Karpas-422 (cell line): ENCODE data around the gene AGXT2. TPM values are rescaled to one million over a fixed set of nuclear protein-coding genes. Genes with fewer than 3 reads are reported as not detected.

Experiments
- DNase-seq: peaks from one replicate; pipeline ENCODE4 v3.0.0-alpha.2; 2015
- H2AFZ ChIP-seq: fragments of 200-600 bp; sonication (generic); 2 replicates; pipeline ENCODE4 v1.6.1; 2014; ENCODE audit warnings: antibody characterized with exemption, low read length, mixed read lengths
- H3K27ac ChIP-seq: fragments of 200-600 bp; sonication (generic); 2 replicates; pipeline ENCODE4 v1.5.1; 2014; ENCODE audit warnings: mild to moderate bottlenecking, low read length, moderate library complexity
- H3K27me3 ChIP-seq: fragments of 200-600 bp; sonication (generic); 2 replicates; pipeline ENCODE4 v1.6.1; 2014; ENCODE audit warnings: low read length, mixed read lengths
- H3K36me3 ChIP-seq: fragments of 200-600 bp; sonication (generic); 2 replicates; pipeline ENCODE4 v1.6.1; 2014; ENCODE audit warnings: low read length, mixed read lengths; ENCODE audit not compliant: insufficient read depth
- H3K4me1 ChIP-seq: fragments of 200-600 bp; sonication (generic); 2 replicates; pipeline ENCODE4 v1.6.1; 2014; ENCODE audit warnings: mild to moderate bottlenecking, low read length, mixed read lengths
- H3K4me2 ChIP-seq: fragments of 200-600 bp; sonication (generic); 2 replicates; pipeline ENCODE4 v1.6.1; 2014; ENCODE audit warnings: low read length, low read depth, mild to moderate bottlenecking; ENCODE audit not compliant: poor library complexity, severe bottlenecking
- H3K4me3 ChIP-seq: fragments of 200-600 bp; sonication (generic); 2 replicates; pipeline ENCODE4 v1.5.1; 2014; ENCODE audit warnings: mild to moderate bottlenecking, antibody characterized with exemption, low read length, mixed read lengths
- H3K79me2 ChIP-seq: fragments of 200-600 bp; sonication (generic); 2 replicates; pipeline ENCODE4 v1.6.1; 2014; ENCODE audit warnings: mild to moderate bottlenecking, low read length, mixed read lengths
- H3K9ac ChIP-seq: fragments of 200-600 bp; sonication (generic); 2 replicates; pipeline ENCODE4 v1.6.0; 2014; ENCODE audit warnings: low read length
- H3K9me2 ChIP-seq: fragments of 200-600 bp; sonication (generic), shearing (Covaris generic); replicated peaks from 2 replicates; pipeline ENCODE4 v1.6.0; 2014; ENCODE audit warnings: mild to moderate bottlenecking, low read length, moderate library complexity; ENCODE audit not compliant: insufficient read depth
- H3K9me3 ChIP-seq: fragments of 300-700, 200-600 bp; sonication (generic); 2 replicates; pipeline ENCODE4 v1.6.1; 2014; ENCODE audit warnings: low read length, mixed read lengths
- H4K20me1 ChIP-seq: fragments of 200-600 bp; sonication (generic); 2 replicates; pipeline ENCODE4 v1.6.1; 2014; ENCODE audit warnings: mild to moderate bottlenecking, antibody characterized with exemption, low read length, low read depth; ENCODE audit not compliant: insufficient read depth
- total RNA-seq: library from RNA; depleted of rRNA; stranded (reverse); fragments of >200 nt; shearing (Covaris generic); gene quantifications from 2 replicates; pipeline ENCODE4 v1.2.3, GENCODE V29; 2014; ENCODE audit warnings: low replicate concordance

Gene AGXT2
- total RNA-seq, 1 experiment from 2014 or later: not detected

DNA sequence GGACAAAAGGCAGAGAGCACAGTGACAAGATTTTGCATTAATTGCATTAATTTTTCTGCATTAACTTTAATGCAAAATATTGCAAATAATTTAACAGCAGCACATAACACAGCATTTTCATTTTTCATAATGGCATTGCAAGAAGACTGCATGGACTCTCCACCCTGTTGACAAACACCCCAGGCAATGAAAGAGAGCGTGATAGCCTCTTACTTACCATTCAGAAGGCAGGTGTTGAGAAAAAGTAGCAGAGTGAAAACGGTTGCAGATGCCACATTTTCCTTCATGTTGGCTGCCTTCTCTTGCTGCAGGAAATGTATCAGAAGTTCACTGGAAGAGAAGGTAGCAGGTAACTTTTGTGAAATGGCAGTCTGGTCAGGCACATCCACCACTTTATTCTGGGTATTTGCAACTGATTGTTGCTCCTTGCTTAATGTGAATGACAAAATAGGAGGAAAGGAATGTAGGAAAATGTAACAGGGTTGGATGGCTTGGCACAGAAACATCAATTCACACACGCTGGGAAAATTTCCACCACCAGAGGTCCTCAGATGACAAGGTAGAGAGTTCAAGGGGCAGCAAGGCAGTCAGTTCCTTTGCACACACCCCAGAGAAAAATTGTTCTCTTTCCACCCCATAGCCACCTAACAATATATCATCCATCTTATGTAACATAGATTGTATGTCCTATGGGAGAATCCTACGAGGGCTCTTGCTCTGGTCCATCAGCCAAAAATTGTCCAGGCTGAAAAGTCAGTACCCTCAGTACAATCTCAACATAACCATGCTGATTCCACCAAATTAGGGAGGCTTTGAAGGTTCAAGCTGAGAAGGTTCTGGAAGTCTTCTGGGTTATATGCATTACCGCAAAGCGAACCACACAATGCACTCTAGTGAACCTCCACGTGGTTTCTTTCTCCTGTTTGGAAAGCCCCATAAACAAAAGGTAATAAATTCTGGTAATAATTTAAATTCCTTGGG, 41.9 kb upstream of the AGXT2 start:
- H3K36me3 ChIP-seq: no peaks in the 10 kb centered on the region
- H2AFZ ChIP-seq: no peak overlapping the region
- H3K9me3 ChIP-seq: no peaks in the 10 kb centered on the region
- H3K4me2 ChIP-seq: no peak overlapping the region
- H4K20me1 ChIP-seq: no peaks in the 10 kb centered on the region
- H3K4me1 ChIP-seq: no peaks in the 10 kb centered on the region
- no peak overlapping the region for H3K4me3 ChIP-seq
- no peaks in the 10 kb centered on the region for H3K9me2 ChIP-seq
- no peak overlapping the region for H3K9ac ChIP-seq
- H3K27me3 ChIP-seq: no peaks in the 10 kb centered on the region
- H3K79me2 ChIP-seq: no peaks in the 10 kb centered on the region
- H3K27ac ChIP-seq: no peak overlapping the region
- peak; percentile 83 for DNase-seq

DNA sequence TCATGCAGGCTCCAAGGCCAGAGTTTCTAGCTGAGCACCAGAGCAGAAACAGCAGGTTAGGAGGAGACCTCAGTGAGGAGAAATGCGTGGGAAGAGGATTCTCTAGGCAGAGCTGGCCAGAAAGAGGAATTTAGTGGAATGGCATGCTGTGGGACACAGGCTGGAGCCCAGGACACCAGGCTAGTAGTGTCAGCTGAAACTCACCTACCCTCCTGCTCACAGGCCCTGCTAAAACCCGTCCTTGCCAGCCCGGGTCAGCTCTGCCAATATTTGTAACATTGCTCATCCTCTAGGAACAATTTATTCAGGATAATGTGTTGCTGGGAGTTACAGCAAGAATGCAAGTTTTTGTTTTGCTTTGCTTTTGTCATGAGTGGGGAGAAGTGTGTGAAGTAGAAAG, 40.2 kb upstream of the AGXT2 start:
- H3K9ac ChIP-seq: no peak overlapping the region
- no peaks in the 10 kb centered on the region for H4K20me1 ChIP-seq
- H3K27ac ChIP-seq: no peak overlapping the region
- H3K9me3 ChIP-seq: no peaks in the 10 kb centered on the region
- H3K4me2 ChIP-seq: no peak overlapping the region
- no peaks in the 10 kb centered on the region for H3K79me2 ChIP-seq
- no peak for DNase-seq
- H2AFZ ChIP-seq: no peak overlapping the region
- no peak overlapping the region for H3K4me3 ChIP-seq
- H3K4me1 ChIP-seq: no peaks in the 10 kb centered on the region
- no peaks in the 10 kb centered on the region for H3K27me3 ChIP-seq
- H3K36me3 ChIP-seq: no peaks in the 10 kb centered on the region
- no peaks in the 10 kb centered on the region for H3K9me2 ChIP-seq

DNA sequence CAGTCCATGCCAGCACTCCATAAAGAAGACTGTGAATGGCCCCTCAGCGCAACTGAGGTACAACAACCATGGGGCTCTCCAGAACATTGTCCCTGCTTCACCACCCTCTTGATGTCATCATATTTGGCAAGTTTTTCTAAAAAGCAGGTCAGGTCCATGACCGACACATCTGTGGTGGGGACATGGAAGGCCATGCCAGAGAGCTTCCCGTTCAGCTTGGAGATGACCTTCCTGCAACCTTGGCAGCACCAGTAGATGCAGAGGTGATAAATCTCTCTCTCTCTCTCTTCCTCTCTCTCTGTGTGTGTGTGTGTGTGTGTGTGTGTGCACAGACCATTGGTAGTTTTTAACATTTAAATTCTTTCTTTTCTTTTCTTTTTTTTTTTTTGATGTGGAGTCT, 35.4 kb upstream of the AGXT2 start:
- H3K9ac ChIP-seq: no peak overlapping the region
- no peak for DNase-seq
- no peaks in the 10 kb centered on the region for H4K20me1 ChIP-seq
- no peak overlapping the region for H2AFZ ChIP-seq
- H3K4me1 ChIP-seq: no peaks in the 10 kb centered on the region
- no peaks in the 10 kb centered on the region for H3K9me3 ChIP-seq
- no peaks in the 10 kb centered on the region for H3K79me2 ChIP-seq
- H3K27me3 ChIP-seq: no peaks in the 10 kb centered on the region
- no peak overlapping the region for H3K4me3 ChIP-seq
- H3K36me3 ChIP-seq: no peaks in the 10 kb centered on the region
- no peak overlapping the region for H3K4me2 ChIP-seq
- no peak overlapping the region for H3K27ac ChIP-seq
- H3K9me2 ChIP-seq: no peaks in the 10 kb centered on the region

DNA sequence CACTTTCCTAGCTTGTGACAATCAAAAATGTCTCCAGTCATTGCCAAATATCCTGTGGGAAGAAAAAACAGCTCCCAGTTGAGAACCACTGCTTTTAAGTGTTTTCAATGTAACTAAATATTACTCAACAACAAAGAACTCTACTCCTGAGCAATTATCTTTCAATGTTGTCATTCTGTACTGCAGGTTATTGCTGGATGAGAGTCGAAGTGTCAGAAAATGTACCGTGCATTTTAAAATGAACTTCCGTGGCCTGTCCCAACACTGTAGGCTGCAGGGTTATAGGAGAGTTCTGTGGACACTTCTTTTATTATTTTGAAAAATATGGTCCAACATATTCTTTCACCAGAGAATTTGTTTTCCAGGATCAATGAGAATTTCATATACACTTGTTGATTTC, 34.8 kb upstream of the AGXT2 start:
- Histone ChIP-seq H3K9me2 (no peaks in the 10 kb centered on the region), H3K79me2 (no peaks in the 10 kb centered on the region)

DNA sequence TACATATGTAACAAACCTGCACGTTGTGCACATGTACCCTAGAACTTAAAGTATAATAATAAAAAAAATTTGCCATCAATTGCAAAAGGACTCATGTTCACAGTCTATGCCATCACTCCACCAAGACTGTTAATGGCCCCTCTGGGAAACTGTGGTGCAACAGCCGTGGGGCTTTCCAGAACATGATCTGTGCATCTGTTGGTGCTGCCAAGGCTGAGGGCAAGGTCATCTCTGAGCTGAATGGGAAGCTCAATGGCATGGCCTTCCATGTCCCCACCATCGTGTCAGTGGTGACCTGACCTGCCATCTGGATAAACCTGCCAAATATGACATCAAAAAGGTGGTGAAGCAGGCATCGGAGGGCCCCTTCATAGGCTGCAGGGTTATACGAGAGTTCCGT, 33.4 kb upstream of the AGXT2 start:
- Histone ChIP-seq H3K4me2 (no peak overlapping the region), H3K4me3 (no peak overlapping the region), H3K27ac (no peak overlapping the region), H3K4me1 (no peaks in the 10 kb centered on the region), H3K27me3 (no peaks in the 10 kb centered on the region), H3K9me3 (no peaks in the 10 kb centered on the region), H3K79me2 (no peaks in the 10 kb centered on the region), H3K9me2 (no peaks in the 10 kb centered on the region), H2AFZ (no peak overlapping the region), H3K9ac (no peak overlapping the region), H3K36me3 (no peaks in the 10 kb centered on the region), H4K20me1 (no peaks in the 10 kb centered on the region)
- no peak for DNase-seq

More for the DNA sequence above, 34.8 kb upstream of the AGXT2 start:
- Histone ChIP-seq H3K27ac (no peak overlapping the region), H3K36me3 (no peaks in the 10 kb centered on the region), H3K9ac (no peak overlapping the region), H3K27me3 (no peaks in the 10 kb centered on the region), H2AFZ (no peak overlapping the region), H3K4me3 (no peak overlapping the region), H3K4me1 (no peaks in the 10 kb centered on the region), H4K20me1 (no peaks in the 10 kb centered on the region), H3K4me2 (no peak overlapping the region), H3K9me3 (no peaks in the 10 kb centered on the region)
- DNase-seq: no peak

DNA sequence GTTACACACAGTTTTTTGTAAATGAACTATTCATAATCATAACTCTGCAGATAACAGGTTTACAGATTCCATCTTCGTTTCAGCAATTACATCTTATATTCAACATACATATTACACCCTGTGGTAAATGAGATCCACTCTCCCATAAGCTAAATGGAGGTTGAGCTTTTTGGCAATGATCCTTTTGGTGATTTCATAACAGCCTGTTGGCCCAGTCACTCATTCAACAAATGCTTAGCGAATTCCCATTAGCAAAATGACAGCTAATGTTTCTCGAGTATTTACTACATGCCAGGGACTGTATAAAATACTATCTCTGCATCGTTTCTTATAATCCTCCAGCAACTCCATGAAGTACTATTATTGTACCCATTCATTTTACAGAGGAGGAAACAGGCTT, 25.4 kb upstream of the AGXT2 start:
- Histone ChIP-seq H3K9me2 (no peaks in the 10 kb centered on the region), H3K27me3 (no peaks in the 10 kb centered on the region), H3K9ac (no peak overlapping the region), H3K4me2 (no peak overlapping the region), H3K27ac (no peak overlapping the region), H3K4me3 (no peak overlapping the region), H4K20me1 (no peaks in the 10 kb centered on the region), H3K36me3 (no peaks in the 10 kb centered on the region), H3K4me1 (no peaks in the 10 kb centered on the region), H3K79me2 (no peaks in the 10 kb centered on the region), H3K9me3 (no peaks in the 10 kb centered on the region), H2AFZ (no peak overlapping the region)
- no peak for DNase-seq

DNA sequence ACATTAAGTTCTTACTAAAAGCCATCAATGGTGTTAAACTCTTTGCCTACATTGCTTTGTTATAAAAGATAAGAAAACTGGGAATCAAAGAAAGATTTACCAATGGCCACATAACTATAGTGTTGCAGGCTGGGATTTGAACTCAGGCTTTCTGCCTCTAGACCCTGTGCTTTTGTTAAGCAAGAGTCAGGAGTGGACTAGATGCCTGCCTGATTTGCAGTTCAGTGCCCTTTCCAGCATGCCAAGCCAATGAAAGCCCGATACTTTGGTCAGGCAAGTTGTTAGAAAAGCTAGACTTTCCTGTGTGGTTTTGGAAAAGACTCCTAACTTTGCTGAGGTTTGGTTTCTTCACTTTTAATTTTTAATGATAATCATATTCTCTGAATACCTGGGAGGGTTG, 21.4 kb upstream of the AGXT2 start:
- Histone ChIP-seq H3K36me3 (no peaks in the 10 kb centered on the region), H3K9ac (no peak overlapping the region), H3K4me2 (no peak overlapping the region), H2AFZ (no peak overlapping the region), H3K9me3 (no peaks in the 10 kb centered on the region), H3K27ac (no peak overlapping the region), H4K20me1 (no peaks in the 10 kb centered on the region), H3K4me3 (no peak overlapping the region), H3K4me1 (no peaks in the 10 kb centered on the region), H3K9me2 (no peaks in the 10 kb centered on the region), H3K79me2 (no peaks in the 10 kb centered on the region), H3K27me3 (no peaks in the 10 kb centered on the region)
- DNase-seq: no peak

DNA sequence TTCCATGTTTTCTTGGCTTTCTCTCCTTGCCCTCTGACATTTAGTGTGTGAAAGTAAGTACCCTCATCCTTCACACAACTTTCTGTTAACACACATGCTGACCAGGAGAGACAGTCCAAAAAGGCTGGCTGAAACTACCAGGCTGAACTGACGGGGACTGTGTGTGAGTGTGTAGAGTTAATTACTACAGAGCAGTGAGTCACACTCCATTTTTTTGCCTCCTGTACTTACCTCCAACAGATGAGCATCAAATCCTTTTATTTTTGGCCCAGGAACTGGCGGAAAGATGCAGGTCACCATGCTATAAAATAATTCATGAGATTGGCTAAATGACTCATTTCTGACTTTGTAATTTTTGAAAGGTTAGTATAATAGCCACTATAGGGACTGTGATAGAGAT, 20.2 kb upstream of the AGXT2 start:
- H3K9ac ChIP-seq: no peak overlapping the region
- no peaks in the 10 kb centered on the region for H3K9me2 ChIP-seq
- H3K36me3 ChIP-seq: no peaks in the 10 kb centered on the region
- H3K4me2 ChIP-seq: no peak overlapping the region
- no peak overlapping the region for H2AFZ ChIP-seq
- H3K27ac ChIP-seq: no peak overlapping the region
- H3K4me3 ChIP-seq: no peak overlapping the region
- no peaks in the 10 kb centered on the region for H3K9me3 ChIP-seq
- no peaks in the 10 kb centered on the region for H4K20me1 ChIP-seq
- H3K79me2 ChIP-seq: no peaks in the 10 kb centered on the region
- H3K27me3 ChIP-seq: no peaks in the 10 kb centered on the region
- no peaks in the 10 kb centered on the region for H3K4me1 ChIP-seq
- DNase-seq: no peak
